Measurements from ENCODE around the gene RAB26.
"Not testable (repeated sequence)": the region's sequence is repeated elsewhere in the genome, so short reads cannot be mapped to it uniquely, and the experiment has no call there.

The RAB26 gene

DNA sequence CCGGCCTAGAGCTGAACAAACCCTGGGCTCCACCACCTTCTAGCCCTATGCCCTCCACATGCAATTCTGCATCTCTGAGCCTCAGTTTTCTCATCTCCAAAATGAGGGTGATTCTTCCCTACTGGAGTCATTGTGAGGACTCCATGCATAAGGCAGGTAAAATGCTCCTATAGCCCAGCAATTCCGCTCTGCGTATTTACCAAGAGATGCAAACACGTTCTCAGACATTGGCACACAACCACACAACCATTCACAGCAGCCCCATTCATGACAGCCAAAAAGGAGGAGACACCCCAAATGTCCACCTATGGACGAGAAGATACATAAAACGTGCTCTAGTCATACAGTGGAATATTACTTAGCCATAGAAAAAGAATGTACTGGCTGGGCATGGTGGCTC is 51.9 kb downstream of the RAB26 start:
- DNase-seq: no peak

DNA sequence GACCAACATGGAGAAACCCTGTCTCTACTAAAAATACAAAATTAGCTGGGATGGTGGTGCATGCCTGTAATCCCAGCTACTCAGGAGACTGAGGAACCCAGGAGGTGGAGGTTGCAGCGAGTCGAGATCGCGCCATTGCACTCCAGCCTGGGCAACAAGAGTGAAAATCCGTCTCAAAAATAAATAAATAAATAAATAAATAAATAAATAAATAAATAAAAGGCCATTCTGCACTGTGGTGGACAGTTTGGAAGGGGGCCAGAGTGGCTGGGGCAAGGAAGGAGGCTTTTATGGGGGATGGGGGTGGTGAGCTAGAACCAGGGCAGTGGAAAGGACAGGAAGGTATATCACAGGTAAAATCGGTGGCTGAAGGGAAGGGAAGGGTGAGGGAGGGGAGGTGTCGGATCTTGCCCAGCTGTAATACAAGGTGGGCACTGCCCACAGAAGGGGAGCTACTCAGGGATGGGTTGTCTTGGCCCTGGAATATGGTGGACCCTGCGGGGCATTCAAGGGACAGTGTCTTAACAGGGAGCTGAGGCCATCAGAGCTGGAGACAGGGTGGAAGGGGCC is 54.8 kb downstream of the RAB26 start:
- not testable (repeated sequence) for DNase-seq
